Caco-2 (cell line): ENCODE results near the gene TAC4. TPM values are rescaled to one million over a fixed set of nuclear protein-coding genes. Genes with fewer than 3 reads are reported as not detected.
A peak's percentile ranks its signal among the peaks of the same experiment; 100 is the strongest.

Experiments
- BruUV-seq: library from RNA; stranded (reverse); fragments of 400-500 nt; replicated peaks from 2 replicates; lab custom pipeline; 2021; lab: Mats Ljungman, UMichigan
- CTCF ChIA-PET: fragments of 300-600 bp; sonication (Branson Sonifier 250); formaldehyde crosslinking; loops from one replicate; lab custom pipeline; 2022; ENCODE audit warnings: antibody characterized with exemption; lab: Charles Lee
- POLR2A ChIA-PET: fragments of 300-600 bp; sonication (Branson Sonifier 250); formaldehyde crosslinking; loops from one replicate; lab custom pipeline; 2022; ENCODE audit warnings: antibody characterized with exemption; lab: Charles Lee
- DNase-seq, 2 experiments: peaks; one replicate each; pipeline versions ENCODE4 v3.0.0 to v3.0.0-alpha.2; 2020 to 2022
- H3K27me3 ChIP-seq: replicated peaks from 2 replicates; pipeline ENCODE4 v1.6.0; 2011; ENCODE audit warnings: low read length; ENCODE audit not compliant: control insufficient read depth, insufficient read depth
- H3K36me3 ChIP-seq: 2 replicates; pipeline ENCODE4 v1.5.1; 2011; ENCODE audit warnings: low read length; ENCODE audit not compliant: control insufficient read depth, insufficient read depth
- H3K4me1 ChIP-seq: fragments of 250-450 bp; sonication (Bioruptor Pico); 2 replicates; pipeline ENCODE4 v1.5.1; 2020; ENCODE audit warnings: mild to moderate bottlenecking
- H3K4me3 ChIP-seq: 2 replicates; pipeline ENCODE4 v1.5.1; 2011; ENCODE audit warnings: low read depth, mild to moderate bottlenecking, control low read depth, low read length
- H3K9me3 ChIP-seq: fragments of 250-450 bp; sonication (Bioruptor Pico); 2 replicates; pipeline ENCODE4 v1.5.1; 2020; ENCODE audit warnings: mild to moderate bottlenecking, moderate library complexity
- H3K27ac Mint-ChIP-seq: one replicate; pipeline ENCODE4 v1.8.0; 2022; ENCODE audit warnings: mixed read lengths; ENCODE audit not compliant: unreplicated experiment
- H3K27me3 Mint-ChIP-seq: one replicate; pipeline ENCODE4 v1.8.0; 2022; ENCODE audit warnings: mixed read lengths; ENCODE audit not compliant: insufficient read depth, unreplicated experiment
- H3K36me3 Mint-ChIP-seq: one replicate; pipeline ENCODE4 v1.8.0; 2022; ENCODE audit warnings: mild to moderate bottlenecking, mixed read lengths; ENCODE audit not compliant: insufficient read depth, unreplicated experiment
- H3K4me1 Mint-ChIP-seq: one replicate; pipeline ENCODE4 v1.8.0; 2022; ENCODE audit warnings: low read depth, mixed read lengths; ENCODE audit not compliant: unreplicated experiment
- H3K4me3 Mint-ChIP-seq: one replicate; pipeline ENCODE4 v1.8.0; 2022; ENCODE audit warnings: mild to moderate bottlenecking, moderate library complexity, mixed read lengths; ENCODE audit not compliant: unreplicated experiment
- H3K9me3 Mint-ChIP-seq: one replicate; pipeline ENCODE4 v1.8.0; 2022; ENCODE audit warnings: mixed read lengths; ENCODE audit not compliant: unreplicated experiment
- CTCF ChIP-seq, 2 experiments: fragments of 200-600 bp in 1 of 2; IDR thresholded peaks; 1 replicate in 1 of 2; 2 replicates in 1 of 2; pipeline versions ENCODE4 v1.5.1 to v1.8.0; 2011 to 2022; ENCODE audit warnings: antibody characterized with exemption in 1 of 2, control low read depth in 1 of 2, inconsistent platforms in 1 of 2, low read depth in 1 of 2, low read length in 1 of 2, mild to moderate bottlenecking in 1 of 2, moderate library complexity in 1 of 2; ENCODE audit not compliant: insufficient read depth in 1 of 2, severe bottlenecking in 1 of 2, unreplicated experiment in 1 of 2
- intact Hi-C: fragments of 100-400 bp; cut with micrococcal nuclease; formaldehyde crosslinking; loops from one replicate; pipeline ENCODE4 v1.10.0; 2022; ENCODE audit not compliant: unreplicated experiment
- total RNA-seq: library from RNA; stranded (reverse); gene quantifications from 2 replicates; pipeline ENCODE4 v1.2.3, GENCODE V29; 2022

Gene TAC4
- total RNA-seq, 1 experiment from 2014 or later = 17.1 TPM

GRCh38 chr17:49886036-49886435 is 38.2 kb upstream of the TAC4 start:
- Mint-ChIP-seq H3K36me3 (peaks cover 13% of the 10 kb centered on the region), H3K27ac (peak overlapping the region; percentile 96), H3K9me3 (no peaks in the 10 kb centered on the region), H3K27me3 (no peaks in the 10 kb centered on the region), H3K4me1 (peaks cover 71% of the 10 kb centered on the region), H3K4me3 (no peak overlapping the region)
- DNase-seq = no peak
- Histone ChIP-seq H3K27me3 (no peaks in the 10 kb centered on the region), H3K4me3 (no peak overlapping the region), H3K9me3 (no peaks in the 10 kb centered on the region), H3K36me3 (no peaks in the 10 kb centered on the region), H3K4me1 (peaks cover 93% of the 10 kb centered on the region)
- no TSS peak for BruUV-seq
- no peak for TF ChIP-seq CTCF (IDR thresholded peaks at IDR 0.05; ENCODE audit: insufficient read depth in 1 of 2, low read depth in 1 of 2, low read length in 1 of 2, severe bottlenecking in 1 of 2, unreplicated experiment in 1 of 2)
- ChIA-PET CTCF (interaction anchor here (0.8 to 2.2 kb wide), 3 partner anchors 10 to 284 kb away, joined by 3 to 6 read pairs (median 4); no protein-coding TSS in a partner anchor), POLR2A (no interaction called here)
- intact Hi-C loops = no loop called here

DNA sequence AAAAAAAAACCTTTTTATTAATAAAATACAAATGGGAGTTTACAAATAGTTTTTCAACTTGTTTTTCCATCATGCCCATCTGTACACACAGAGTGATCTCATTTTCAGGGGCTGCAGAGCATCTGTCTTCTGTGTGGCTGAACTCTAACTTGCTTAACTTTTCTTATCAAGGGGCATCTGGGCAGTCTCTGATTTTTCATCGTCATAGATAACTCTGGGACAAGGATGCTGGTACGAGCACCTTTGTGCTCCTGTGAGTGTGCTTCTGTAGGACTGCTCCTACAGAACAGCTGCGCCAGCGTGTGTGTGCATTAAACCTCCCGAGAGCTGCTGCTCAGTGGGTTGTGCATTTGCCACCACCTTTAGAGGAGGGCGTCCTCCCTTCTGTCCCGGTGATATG is 34.6 kb upstream of the TAC4 start:
- Mint-ChIP-seq H3K4me3 (no peak overlapping the region), H3K4me1 (peaks cover 58% of the 10 kb centered on the region), H3K36me3 (peaks cover 8% of the 10 kb centered on the region), H3K9me3 (no peaks in the 10 kb centered on the region), H3K27ac (peak overlapping the region; percentile 60), H3K27me3 (no peaks in the 10 kb centered on the region)
- no peak for DNase-seq
- ChIA-PET POLR2A (interaction anchor here (0.8 kb wide), 1 partner anchor 241 kb away, joined by 4 read pairs; no protein-coding TSS in a partner anchor), CTCF (interaction anchor here (0.6 to 1.5 kb wide), 11 partner anchors 16 to 318 kb away, joined by 3 to 10 read pairs (median 5); partner anchors contain the start of gene DLX3)
- BruUV-seq = no TSS peak
- TF ChIP-seq CTCF (IDR thresholded peaks at IDR 0.05; ENCODE audit: insufficient read depth in 1 of 2, low read depth in 1 of 2, low read length in 1 of 2, severe bottlenecking in 1 of 2, unreplicated experiment in 1 of 2) = no peak
- intact Hi-C loops = no loop called here
- no peaks in the 10 kb centered on the region for H3K9me3 ChIP-seq
- no peaks in the 10 kb centered on the region for H3K27me3 ChIP-seq
- no peak overlapping the region for H3K4me3 ChIP-seq
- H3K4me1 ChIP-seq = peaks cover 74% of the 10 kb centered on the region
- H3K36me3 ChIP-seq = no peaks in the 10 kb centered on the region

DNA sequence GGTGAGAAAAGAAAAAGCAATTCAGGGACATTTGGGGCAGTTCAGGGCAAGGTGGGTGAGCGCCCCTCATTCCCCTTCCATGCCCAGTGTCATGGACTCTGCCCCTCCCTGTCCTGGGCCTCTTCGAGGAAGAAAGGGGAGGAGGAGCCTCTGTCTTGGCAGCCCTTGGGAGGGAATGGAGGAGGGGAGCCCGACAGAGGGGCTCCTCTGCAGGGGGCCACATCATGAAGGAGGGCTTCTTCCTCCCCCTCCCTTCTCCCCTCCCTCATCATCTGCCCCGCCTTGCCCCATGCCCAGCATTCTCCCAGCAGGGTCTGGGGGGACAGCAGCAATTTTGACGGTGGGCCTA is 33.2 kb upstream of the TAC4 start:
- Histone ChIP-seq H3K4me1 (peaks cover 63% of the 10 kb centered on the region), H3K4me3 (no peak overlapping the region), H3K9me3 (no peaks in the 10 kb centered on the region), H3K27me3 (no peaks in the 10 kb centered on the region), H3K36me3 (no peaks in the 10 kb centered on the region)
- Mint-ChIP-seq H3K27ac (peak overlapping the region; percentile 83), H3K9me3 (no peaks in the 10 kb centered on the region), H3K36me3 (no peaks in the 10 kb centered on the region), H3K4me1 (peaks cover 44% of the 10 kb centered on the region), H3K4me3 (peak overlapping the region; percentile 63), H3K27me3 (no peaks in the 10 kb centered on the region)
- intact Hi-C loops = loop anchor here (2.0 kb wide), 1 partner anchor 260 kb away; no protein-coding TSS in a partner anchor
- ChIA-PET CTCF (interaction anchor here (0.6 to 2.4 kb wide), 14 partner anchors 15 to 303 kb away, joined by 3 to 14 read pairs (median 6); partner anchors contain the start of gene DLX3), POLR2A (interaction anchor here (1.1 kb wide), 1 partner anchor 20 kb away, joined by 3 read pairs; no protein-coding TSS in a partner anchor)
- no peak for TF ChIP-seq CTCF (IDR thresholded peaks at IDR 0.05; ENCODE audit: insufficient read depth in 1 of 2, low read depth in 1 of 2, low read length in 1 of 2, severe bottlenecking in 1 of 2, unreplicated experiment in 1 of 2)
- BruUV-seq = TSS peak; percentile 70
- DNase-seq = peak; percentile 69 to 79
